ENCODE data around the gene HAND1. TPM values are rescaled to one million over a fixed set of nuclear protein-coding genes. Genes with fewer than 3 reads are reported as not detected.

The HAND1 gene
- total and polyA plus RNA-seq, 2 experiments from 2014 or later: 66.0 to 68.9 TPM

GRCh38 chr5:154482528-154483449 is 4.8 kb upstream of the HAND1 start:
- TF ChIP-seq CTCF (IDR thresholded peaks at IDR 0.05; ENCODE audit: low read depth, low read length): no peak
- Histone ChIP-seq H3K4me1 (ENCODE audit: low read depth) (peaks cover 44% of the 10 kb centered on the region), H3K4me3 (peak overlapping the region; percentile 15), H3K27me3 (peaks cover 94% of the 10 kb centered on the region), H3K27ac (no peak overlapping the region), H3K36me3 (no peaks in the 10 kb centered on the region), H3K9me3 (ENCODE audit: low read depth) (no peaks in the 10 kb centered on the region)
- DNase-seq (ENCODE audit: low read depth in 1 of 2, low spot score in 1 of 2): peak in 1 of 2 donors; percentile 76

DNA sequence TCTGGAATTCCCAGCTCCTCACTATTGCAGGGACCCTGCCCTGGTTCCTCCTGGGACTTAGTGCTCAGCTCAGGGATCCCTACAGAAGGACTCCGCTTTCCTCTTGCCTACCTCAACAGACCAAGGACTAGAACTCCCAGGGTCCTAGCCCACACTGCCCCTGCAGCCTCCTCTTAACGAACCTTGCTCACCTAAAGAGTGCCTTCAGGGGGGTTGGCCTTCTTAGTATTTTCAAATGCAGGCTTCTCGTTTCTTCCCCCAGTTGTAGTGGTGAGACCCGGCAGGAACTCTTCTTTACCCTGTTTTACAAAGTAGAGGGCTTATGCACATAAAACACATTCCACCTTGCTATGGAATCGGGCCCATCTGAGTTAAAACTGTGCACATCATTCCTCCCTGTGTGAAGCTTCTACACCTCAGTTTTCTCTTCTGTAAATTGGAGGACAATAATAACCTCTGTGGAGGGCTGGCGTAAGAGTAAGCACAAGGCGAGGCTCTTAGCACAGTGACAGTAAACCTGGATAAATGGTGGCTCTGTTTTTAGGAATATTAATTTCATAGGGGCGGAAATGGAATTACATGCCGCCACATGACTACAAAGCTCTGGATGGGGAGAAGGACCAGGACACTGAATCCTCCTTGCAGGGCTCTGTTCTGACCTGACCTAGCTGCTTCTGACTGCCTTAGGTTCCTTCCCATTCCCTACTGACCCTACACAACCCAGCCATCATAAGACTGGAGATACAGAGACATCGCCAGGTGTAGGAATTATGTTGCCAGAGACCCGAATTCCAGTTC is 3.8 kb upstream of the HAND1 start:
- Histone ChIP-seq H3K4me1 (ENCODE audit: low read depth) (peaks cover 34% of the 10 kb centered on the region), H3K27ac (no peak overlapping the region), H3K36me3 (no peaks in the 10 kb centered on the region), H3K9me3 (ENCODE audit: low read depth) (no peaks in the 10 kb centered on the region), H3K4me3 (no peak overlapping the region), H3K27me3 (peaks cover 93% of the 10 kb centered on the region)
- DNase-seq (ENCODE audit: low read depth in 1 of 2, low spot score in 1 of 2): no peak
- TF ChIP-seq CTCF (IDR thresholded peaks at IDR 0.05; ENCODE audit: low read depth, low read length): no peak

- no peaks in the 10 kb centered on the region for H3K36me3 ChIP-seq
- TF ChIP-seq CTCF (IDR thresholded peaks at IDR 0.05; ENCODE audit: low read depth, low read length): no peak
- H3K4me3 ChIP-seq: no peak overlapping the region
- H3K9me3 ChIP-seq (ENCODE audit: low read depth): no peaks in the 10 kb centered on the region
- no peak for DNase-seq (ENCODE audit: low read depth in 1 of 2, low spot score in 1 of 2)
- peaks cover 25% of the 10 kb centered on the region for H3K4me1 ChIP-seq (ENCODE audit: low read depth)
- peaks cover 93% of the 10 kb centered on the region for H3K27me3 ChIP-seq
- no peak overlapping the region for H3K27ac ChIP-seq
Measured at GRCh38 chr5:154480847-154481246, 2.8 kb upstream of the HAND1 start.

DNA sequence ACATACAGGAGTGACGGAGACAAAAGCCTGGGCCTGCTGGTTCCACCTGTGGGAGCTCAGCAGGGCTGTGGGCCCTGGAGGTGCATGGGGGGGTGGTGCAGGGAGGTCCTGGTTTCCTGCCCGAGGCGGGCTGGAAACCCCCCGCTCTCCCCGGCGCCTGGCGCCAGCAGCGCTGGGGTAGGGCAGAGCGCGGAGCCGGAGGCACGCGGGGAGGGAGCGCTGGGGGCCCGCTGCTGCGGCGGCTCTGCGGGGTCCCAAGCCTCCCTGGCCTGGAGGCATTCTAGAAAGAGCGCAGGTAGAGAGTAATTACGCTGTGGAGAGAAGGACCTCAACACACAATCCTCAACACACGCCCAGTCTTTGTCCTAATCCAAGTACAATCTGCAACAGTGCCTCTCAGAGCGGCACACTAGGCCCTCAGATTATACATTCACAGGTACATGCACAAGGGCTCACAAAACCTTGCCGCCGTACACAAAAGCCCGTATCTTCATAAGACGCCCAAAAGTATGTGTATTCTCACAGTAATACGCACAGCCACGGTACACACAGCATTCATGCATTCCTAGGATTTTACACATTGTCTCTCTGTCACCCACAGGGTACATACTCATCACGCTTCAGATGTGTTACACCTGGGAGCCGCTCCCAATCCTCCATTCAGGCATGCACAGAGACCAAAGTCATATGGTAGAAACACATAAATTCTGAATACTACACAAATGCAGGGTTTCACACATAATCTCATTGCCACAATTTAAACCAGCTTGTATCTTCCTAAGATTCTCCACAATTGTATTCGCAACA is 2.1 kb upstream of the HAND1 start:
- H3K9me3 ChIP-seq (ENCODE audit: low read depth): no peaks in the 10 kb centered on the region
- peaks cover 24% of the 10 kb centered on the region for H3K4me1 ChIP-seq (ENCODE audit: low read depth)
- no peak overlapping the region for H3K4me3 ChIP-seq
- H3K27ac ChIP-seq: no peak overlapping the region
- no peak for TF ChIP-seq CTCF (IDR thresholded peaks at IDR 0.05; ENCODE audit: low read depth, low read length)
- H3K27me3 ChIP-seq: peaks cover 93% of the 10 kb centered on the region
- no peak for DNase-seq (ENCODE audit: low read depth in 1 of 2, low spot score in 1 of 2)
- H3K36me3 ChIP-seq: no peaks in the 10 kb centered on the region
